ENCODE measurements around the gene ZGPAT. TPM values are rescaled to one million over a fixed set of nuclear protein-coding genes. Genes with fewer than 3 reads are reported as not detected.

The ZGPAT gene
- total RNA-seq, 4 donors from 2014 or later, result 13.4 to 20.8 (median 15.5) TPM

DNA sequence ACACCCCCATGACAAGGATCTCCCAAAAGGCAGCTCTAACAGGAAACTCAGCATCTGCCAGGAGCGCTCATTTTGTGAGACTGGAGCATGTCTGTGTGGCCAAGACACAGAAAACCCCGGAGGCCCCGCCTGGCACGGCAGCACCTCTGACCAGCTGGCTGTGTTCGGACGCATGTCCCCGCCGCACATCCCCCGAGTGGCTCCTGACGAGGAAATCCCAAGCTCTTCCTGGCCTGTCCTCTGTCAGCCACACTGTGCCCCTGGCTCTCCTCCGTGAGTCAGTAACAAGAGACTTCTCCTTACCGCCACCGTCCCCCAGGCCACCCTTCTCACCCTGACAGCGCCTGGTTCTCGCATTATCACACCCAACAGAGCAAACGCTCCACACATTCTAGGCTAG is 46.2 kb downstream of the ZGPAT start:
- DNase-seq (no peak), ATAC-seq (no peak)
- TF ChIP-seq POLR2A (IDR thresholded peaks at IDR 0.05), result no peak
- TF ChIP-seq, protein P1, sequence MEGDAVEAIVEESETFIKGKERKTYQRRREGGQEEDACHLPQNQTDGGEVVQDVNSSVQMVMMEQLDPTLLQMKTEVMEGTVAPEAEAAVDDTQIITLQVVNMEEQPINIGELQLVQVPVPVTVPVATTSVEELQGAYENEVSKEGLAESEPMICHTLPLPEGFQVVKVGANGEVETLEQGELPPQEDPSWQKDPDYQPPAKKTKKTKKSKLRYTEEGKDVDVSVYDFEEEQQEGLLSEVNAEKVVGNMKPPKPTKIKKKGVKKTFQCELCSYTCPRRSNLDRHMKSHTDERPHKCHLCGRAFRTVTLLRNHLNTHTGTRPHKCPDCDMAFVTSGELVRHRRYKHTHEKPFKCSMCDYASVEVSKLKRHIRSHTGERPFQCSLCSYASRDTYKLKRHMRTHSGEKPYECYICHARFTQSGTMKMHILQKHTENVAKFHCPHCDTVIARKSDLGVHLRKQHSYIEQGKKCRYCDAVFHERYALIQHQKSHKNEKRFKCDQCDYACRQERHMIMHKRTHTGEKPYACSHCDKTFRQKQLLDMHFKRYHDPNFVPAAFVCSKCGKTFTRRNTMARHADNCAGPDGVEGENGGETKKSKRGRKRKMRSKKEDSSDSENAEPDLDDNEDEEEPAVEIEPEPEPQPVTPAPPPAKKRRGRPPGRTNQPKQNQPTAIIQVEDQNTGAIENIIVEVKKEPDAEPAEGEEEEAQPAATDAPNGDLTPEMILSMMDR (IDR thresholded peaks at IDR 0.05 in 4 of 5, conservative IDR thresholded peaks at IDR 0.05 in 1 of 5), result no peak
- intact Hi-C loops (cut with DNase I; ENCODE audit: low total_unique reads), result no loop called here
- H3K4me1 ChIP-seq, result no peaks in the 10 kb centered on the region
- no peak overlapping the region for H3K27ac ChIP-seq
- no peaks in the 10 kb centered on the region for H3K27me3 ChIP-seq
- H3K4me3 ChIP-seq, result no peak overlapping the region
- in situ Hi-C loops (cut with MboI; ENCODE audit: low sequenced_read_pairs in 4 of 4), result no loop called here
- no peaks in the 10 kb centered on the region for H3K36me3 ChIP-seq
- H3K9me3 ChIP-seq, result no peaks in the 10 kb centered on the region

DNA sequence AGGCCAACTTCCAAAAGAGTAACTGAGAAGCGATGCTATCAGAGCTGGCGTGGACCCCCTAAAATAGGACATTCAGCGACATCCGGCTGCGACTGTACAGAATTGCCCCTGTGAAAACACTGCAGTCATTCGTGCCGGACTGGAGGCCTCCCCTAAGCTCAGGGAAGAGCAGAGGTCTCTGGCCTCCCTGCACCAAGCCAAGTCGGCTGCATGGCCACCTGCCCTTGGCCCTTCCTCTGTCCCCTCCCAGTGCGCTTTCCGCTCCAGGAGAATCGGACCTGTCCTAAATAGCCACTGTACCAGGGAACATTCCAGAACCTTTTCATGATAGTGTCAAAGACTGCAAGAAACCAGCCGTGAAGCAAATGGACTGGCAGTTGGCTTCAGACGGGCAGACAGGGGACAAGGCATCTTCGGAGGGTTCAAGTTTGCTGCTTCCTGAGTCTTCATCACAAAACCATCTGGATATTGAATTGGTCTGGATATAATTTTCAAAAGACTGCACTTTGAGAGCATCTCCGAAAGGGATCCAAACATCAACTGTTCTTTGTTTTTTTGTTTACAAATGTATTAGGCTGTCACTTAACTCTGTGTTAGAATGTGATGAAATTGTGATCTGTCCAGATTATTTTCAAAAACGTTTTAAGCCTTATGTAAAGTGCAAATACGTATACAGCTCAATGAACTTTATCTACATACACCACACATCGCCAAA is 48.3 kb downstream of the ZGPAT start:
- intact Hi-C loops (cut with DNase I; ENCODE audit: low total_unique reads), result no loop called here
- no peak for ATAC-seq
- Histone ChIP-seq H3K27ac (no peak overlapping the region), H3K4me3 (no peak overlapping the region), H3K9me3 (no peaks in the 10 kb centered on the region), H3K36me3 (no peaks in the 10 kb centered on the region), H3K4me1 (no peaks in the 10 kb centered on the region), H3K27me3 (no peaks in the 10 kb centered on the region)
- in situ Hi-C loops (cut with MboI; ENCODE audit: low sequenced_read_pairs in 4 of 4), result no loop called here
- DNase-seq, result no peak
- TF ChIP-seq, protein P1 (IDR thresholded peaks at IDR 0.05 in 4 of 5, conservative IDR thresholded peaks at IDR 0.05 in 1 of 5), result no peak
- TF ChIP-seq POLR2A (IDR thresholded peaks at IDR 0.05), result no peak

DNA sequence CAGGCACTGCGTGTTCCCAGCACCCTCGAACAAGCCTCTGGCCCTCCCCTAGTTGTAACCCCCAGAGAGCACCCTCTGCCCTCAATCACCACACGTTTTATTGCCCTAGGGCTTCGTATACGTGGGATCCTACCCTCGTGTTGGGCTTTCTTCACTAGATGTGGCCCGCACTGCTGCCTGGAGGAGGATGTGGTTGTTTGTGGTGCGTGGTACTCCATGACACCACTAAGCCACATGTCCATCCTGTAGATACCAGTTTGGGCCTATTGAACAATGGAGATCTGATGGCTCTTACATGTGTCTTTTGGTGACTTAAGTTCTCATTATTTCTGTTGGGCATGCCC is 48.8 kb downstream of the ZGPAT start:
- in situ Hi-C loops (cut with MboI; ENCODE audit: low sequenced_read_pairs in 4 of 4), result no loop called here
- Histone ChIP-seq H3K9me3 (no peaks in the 10 kb centered on the region), H3K36me3 (no peaks in the 10 kb centered on the region), H3K27me3 (no peaks in the 10 kb centered on the region), H3K27ac (no peak overlapping the region), H3K4me3 (no peak overlapping the region), H3K4me1 (no peaks in the 10 kb centered on the region)
- no peak for ATAC-seq
- TF ChIP-seq, protein P1 (IDR thresholded peaks at IDR 0.05 in 4 of 5, conservative IDR thresholded peaks at IDR 0.05 in 1 of 5), result no peak
- TF ChIP-seq POLR2A (IDR thresholded peaks at IDR 0.05), result no peak
- intact Hi-C loops (cut with DNase I; ENCODE audit: low total_unique reads), result no loop called here
- no peak for DNase-seq

DNA sequence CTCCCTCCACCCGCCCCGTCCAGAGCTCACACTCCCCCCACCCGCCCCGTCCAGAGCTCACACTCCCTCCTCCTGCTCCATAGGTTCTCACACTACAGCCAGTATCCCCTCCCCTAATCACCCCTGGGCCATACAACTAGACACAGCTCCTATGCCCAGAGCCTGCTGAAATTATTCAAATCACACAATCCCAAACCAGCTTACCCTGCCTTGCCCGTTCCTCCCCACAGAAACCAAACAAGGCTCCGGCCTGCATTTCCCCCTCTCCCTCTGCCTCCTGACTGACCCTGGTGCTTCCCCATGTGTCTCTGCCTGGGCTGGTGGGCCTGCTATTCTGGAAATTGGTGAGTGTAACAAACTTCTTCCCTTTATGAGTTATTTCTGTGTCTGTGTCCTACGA is 50.3 kb downstream of the ZGPAT start:
- no peak overlapping the region for H3K27ac ChIP-seq

More for the DNA sequence above, 50.3 kb downstream of the ZGPAT start:
- H3K9me3 ChIP-seq, result no peaks in the 10 kb centered on the region
- no peaks in the 10 kb centered on the region for H3K27me3 ChIP-seq
- no peak overlapping the region for H3K4me3 ChIP-seq
- H3K36me3 ChIP-seq, result no peaks in the 10 kb centered on the region
- TF ChIP-seq, protein P1 (IDR thresholded peaks at IDR 0.05 in 4 of 5, conservative IDR thresholded peaks at IDR 0.05 in 1 of 5), result no peak
- no peak for DNase-seq
- intact Hi-C loops (cut with DNase I; ENCODE audit: low total_unique reads), result no loop called here
- in situ Hi-C loops (cut with MboI; ENCODE audit: low sequenced_read_pairs in 4 of 4), result no loop called here
- ATAC-seq, result no peak
- H3K4me1 ChIP-seq, result no peaks in the 10 kb centered on the region
